A673 (cell line): ENCODE measurements around the gene KIAA0825. TPM values are rescaled to one million over a fixed set of nuclear protein-coding genes. Genes with fewer than 3 reads are reported as not detected.

ENCODE experiments used
- BruUV-seq: library from RNA; stranded (reverse); fragments of 400-500 nt; replicated peaks from 2 replicates; lab custom pipeline; 2021; lab: Mats Ljungman, UMichigan
- CTCF ChIA-PET: fragments of 300-600 bp; sonication (Branson Sonifier 250); formaldehyde crosslinking; loops from one replicate; lab custom pipeline; 2022; ENCODE audit warnings: antibody characterized with exemption; lab: Charles Lee
- POLR2A ChIA-PET: fragments of 300-600 bp; sonication (Branson Sonifier 250); formaldehyde crosslinking; loops from one replicate; lab custom pipeline; 2022; ENCODE audit warnings: antibody characterized with exemption; ENCODE audit not compliant: low non-redundant PET; lab: Charles Lee
- DNase-seq: peaks from one replicate; pipeline ENCODE4 v3.0.0-alpha.2; 2015; ENCODE audit warnings: low spot score
- H3K27ac ChIP-seq: fragments of 200-600 bp; sonication (generic); 2 replicates; pipeline ENCODE4 v1.5.1; 2016; ENCODE audit warnings: mixed run types, low read depth, mild to moderate bottlenecking, mixed read lengths, antibody characterized with exemption, low read length; ENCODE audit not compliant: poor library complexity, severe bottlenecking
- H3K27me3 ChIP-seq: fragments of 200-600 bp; sonication (generic); replicated peaks from 2 replicates; pipeline ENCODE4 v1.6.1; 2017; ENCODE audit warnings: mixed run types, low read depth, mild to moderate bottlenecking, mixed read lengths, antibody characterized with exemption, low read length; ENCODE audit not compliant: insufficient read depth, poor library complexity
- H3K36me3 ChIP-seq: fragments of 200-600 bp; sonication (generic); 2 replicates; pipeline ENCODE4 v1.6.1; 2016; ENCODE audit warnings: mixed run types, mild to moderate bottlenecking, mixed read lengths, antibody characterized with exemption, low read length; ENCODE audit not compliant: insufficient read depth, poor library complexity, severe bottlenecking
- H3K4me1 ChIP-seq: fragments of 200-600 bp; sonication (generic); 2 replicates; pipeline ENCODE4 v1.6.1; 2017; ENCODE audit warnings: mixed run types, mild to moderate bottlenecking, mixed read lengths, antibody characterized with exemption, low read length; ENCODE audit not compliant: insufficient read depth, poor library complexity, severe bottlenecking
- H3K4me3 ChIP-seq: fragments of 200-600 bp; sonication (generic); 2 replicates; pipeline ENCODE4 v1.5.1; 2016; ENCODE audit warnings: low read depth, mixed run types, mild to moderate bottlenecking, mixed read lengths, low read length; ENCODE audit not compliant: poor library complexity, severe bottlenecking
- H3K9me3 ChIP-seq: fragments of 200-600 bp; sonication (generic); 2 replicates; pipeline ENCODE4 v1.6.1; 2016; ENCODE audit warnings: mixed run types, low read depth, mild to moderate bottlenecking, mixed read lengths, antibody characterized with exemption, low read length; ENCODE audit not compliant: poor library complexity, severe bottlenecking
- EZH2 ChIP-seq: fragments of 200-600 bp; sonication (generic); IDR thresholded peaks from 2 replicates; pipeline ENCODE4 v1.6.1; 2017; ENCODE audit warnings: borderline replicate concordance, low read depth, mild to moderate bottlenecking, mixed read lengths, antibody characterized with exemption, low read length; ENCODE audit not compliant: poor library complexity, severe bottlenecking
- intact Hi-C: fragments of 100-400 bp; cut with micrococcal nuclease; formaldehyde crosslinking; loops from one replicate; pipeline ENCODE4 v1.10.0; 2022; ENCODE audit not compliant: unreplicated experiment
- total RNA-seq: library from RNA; stranded (reverse); gene quantifications from 2 replicates; pipeline ENCODE4 v1.2.3, GENCODE V29; 2021
- TF ChIP-seq, protein P1 (sequence below): fragments of 300-800, 200-600 bp; sonication (generic); conservative IDR thresholded peaks from 2 replicates; pipeline ENCODE4 v1.5.1; 2017; ENCODE audit warnings: low read depth, mild to moderate bottlenecking, antibody characterized with exemption, low read length, moderate library complexity, mixed read lengths

KIAA0825 gene
- total RNA-seq, 1 experiment from 2014 or later: 1.2 TPM

DNA sequence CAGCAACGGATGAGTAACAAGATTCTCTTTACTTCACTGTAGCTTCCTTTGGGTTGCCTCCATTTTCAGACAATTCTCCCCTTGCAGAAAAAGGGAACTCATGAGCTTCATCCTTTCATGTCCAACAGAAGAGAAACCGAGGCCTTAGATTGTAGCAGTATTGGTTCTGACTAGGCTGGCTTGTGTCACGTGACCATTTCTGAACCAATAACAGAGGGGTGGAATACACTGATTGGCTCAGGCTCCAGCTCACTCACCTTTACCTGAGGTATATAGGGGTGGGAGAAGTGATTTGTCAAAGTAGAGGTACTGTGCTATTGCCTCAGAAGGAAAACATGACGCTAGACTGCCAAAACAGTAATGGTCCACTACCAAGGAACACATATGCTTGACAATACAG lies 343.7 kb downstream of the KIAA0825 start:
- no peak for DNase-seq
- H3K27ac ChIP-seq: no peak overlapping the region
- no peaks in the 10 kb centered on the region for H3K4me1 ChIP-seq
- H3K9me3 ChIP-seq: peaks cover 4% of the 10 kb centered on the region
- no peaks in the 10 kb centered on the region for H3K27me3 ChIP-seq
- no peak for TF ChIP-seq EZH2
- TF ChIP-seq, protein P1, sequence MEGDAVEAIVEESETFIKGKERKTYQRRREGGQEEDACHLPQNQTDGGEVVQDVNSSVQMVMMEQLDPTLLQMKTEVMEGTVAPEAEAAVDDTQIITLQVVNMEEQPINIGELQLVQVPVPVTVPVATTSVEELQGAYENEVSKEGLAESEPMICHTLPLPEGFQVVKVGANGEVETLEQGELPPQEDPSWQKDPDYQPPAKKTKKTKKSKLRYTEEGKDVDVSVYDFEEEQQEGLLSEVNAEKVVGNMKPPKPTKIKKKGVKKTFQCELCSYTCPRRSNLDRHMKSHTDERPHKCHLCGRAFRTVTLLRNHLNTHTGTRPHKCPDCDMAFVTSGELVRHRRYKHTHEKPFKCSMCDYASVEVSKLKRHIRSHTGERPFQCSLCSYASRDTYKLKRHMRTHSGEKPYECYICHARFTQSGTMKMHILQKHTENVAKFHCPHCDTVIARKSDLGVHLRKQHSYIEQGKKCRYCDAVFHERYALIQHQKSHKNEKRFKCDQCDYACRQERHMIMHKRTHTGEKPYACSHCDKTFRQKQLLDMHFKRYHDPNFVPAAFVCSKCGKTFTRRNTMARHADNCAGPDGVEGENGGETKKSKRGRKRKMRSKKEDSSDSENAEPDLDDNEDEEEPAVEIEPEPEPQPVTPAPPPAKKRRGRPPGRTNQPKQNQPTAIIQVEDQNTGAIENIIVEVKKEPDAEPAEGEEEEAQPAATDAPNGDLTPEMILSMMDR: no peak
- intact Hi-C loops: no loop called here
- CTCF ChIA-PET: no interaction called here
- POLR2A ChIA-PET: no interaction called here
- H3K36me3 ChIP-seq: no peaks in the 10 kb centered on the region
- no peak overlapping the region for H3K4me3 ChIP-seq
- no TSS peak for BruUV-seq

- no peak for TF ChIP-seq EZH2
- TF ChIP-seq, protein P1: no peak
- CTCF ChIA-PET: no interaction called here
- no peak for DNase-seq
- POLR2A ChIA-PET: no interaction called here
- Histone ChIP-seq H3K4me3 (no peak overlapping the region), H3K4me1 (no peaks in the 10 kb centered on the region), H3K9me3 (peaks cover 6% of the 10 kb centered on the region), H3K36me3 (no peaks in the 10 kb centered on the region), H3K27me3 (no peaks in the 10 kb centered on the region), H3K27ac (no peak overlapping the region)
- intact Hi-C loops: no loop called here
- no TSS peak for BruUV-seq
These were observed 350.2 kb downstream of the KIAA0825 start for GRCh38 chr5:94268226-94268625.

DNA sequence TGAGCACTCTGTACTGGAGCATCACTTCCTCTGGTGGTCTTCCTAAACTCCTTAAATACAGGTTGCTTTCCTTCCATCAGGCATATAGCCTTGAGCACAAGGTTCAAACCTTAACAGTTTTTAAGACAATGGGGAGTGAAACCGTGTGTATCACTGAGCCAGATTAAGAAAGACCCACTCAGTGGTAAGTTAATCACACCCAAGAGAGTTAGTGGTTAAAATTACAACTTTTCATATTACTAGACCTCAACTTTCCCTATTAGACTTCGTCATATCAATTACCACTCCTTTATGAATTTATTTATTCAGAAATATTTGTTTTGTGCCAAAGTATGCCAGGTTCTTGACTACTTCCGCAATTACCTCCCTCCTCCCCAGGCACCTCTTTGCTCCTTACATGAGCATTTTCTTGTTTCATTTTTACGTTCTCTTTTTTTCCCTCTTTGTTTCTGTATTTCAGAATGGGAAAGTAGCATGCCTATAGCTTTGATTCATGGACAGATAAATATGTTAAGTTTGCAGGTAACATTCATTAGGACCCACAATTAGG lies 351.0 kb downstream of the KIAA0825 start:
- BruUV-seq: no TSS peak
- TF ChIP-seq EZH2: no peak
- H3K4me3 ChIP-seq: no peak overlapping the region
- no peaks in the 10 kb centered on the region for H3K36me3 ChIP-seq
- ChIA-PET POLR2A (no interaction called here), CTCF (no interaction called here)
- H3K4me1 ChIP-seq: no peaks in the 10 kb centered on the region
- intact Hi-C loops: no loop called here
- no peak for DNase-seq
- no peak overlapping the region for H3K27ac ChIP-seq
- H3K9me3 ChIP-seq: peaks cover 6% of the 10 kb centered on the region
- no peaks in the 10 kb centered on the region for H3K27me3 ChIP-seq

DNA sequence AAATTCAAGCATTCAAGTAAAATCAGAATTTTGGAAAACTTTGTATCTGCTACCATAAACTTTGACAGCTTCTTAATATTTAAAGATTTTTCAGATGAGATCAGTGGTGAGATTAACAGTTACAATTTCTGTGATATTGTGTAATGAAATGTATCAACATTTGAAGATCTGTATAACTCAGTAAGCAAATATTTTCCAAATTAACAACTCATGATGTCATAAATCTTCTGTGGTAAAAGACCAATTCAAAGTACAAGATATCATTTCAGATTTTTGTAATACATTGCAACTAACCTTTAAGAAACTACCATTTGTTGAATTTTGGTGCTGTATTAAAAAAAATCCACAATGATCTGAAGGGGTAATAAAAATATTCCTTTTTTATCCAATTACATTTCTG lies 352.2 kb downstream of the KIAA0825 start:
- H3K27me3 ChIP-seq: no peaks in the 10 kb centered on the region
- BruUV-seq: no TSS peak
- no peaks in the 10 kb centered on the region for H3K36me3 ChIP-seq
- ChIA-PET CTCF (no interaction called here), POLR2A (no interaction called here)
- DNase-seq: no peak
- TF ChIP-seq EZH2: no peak
- TF ChIP-seq, protein P1: no peak
- H3K27ac ChIP-seq: no peak overlapping the region
- peaks cover 6% of the 10 kb centered on the region for H3K9me3 ChIP-seq
- no peaks in the 10 kb centered on the region for H3K4me1 ChIP-seq
- intact Hi-C loops: no loop called here
- H3K4me3 ChIP-seq: no peak overlapping the region
